Large intestine (tissue), 3 donors: ENCODE results near the gene EIF5A2. TPM values are rescaled to one million over a fixed set of nuclear protein-coding genes. Genes with fewer than 3 reads are reported as not detected.

Source experiments
- DNase-seq, 2 donors: peaks; one replicate each; pipeline versions ENCODE4 v3.0.0 to v3.0.0-alpha.2; 2013
- H3K27ac ChIP-seq: one replicate; pipeline ENCODE4 v1.5.1; 2013; ENCODE audit warnings: low read length
- H3K27me3 ChIP-seq: 2 replicates; pipeline ENCODE4 v1.6.1; 2013; ENCODE audit warnings: low read length; ENCODE audit not compliant: control insufficient read depth, insufficient read depth
- H3K36me3 ChIP-seq: 2 replicates; pipeline ENCODE4 v1.6.1; 2013; ENCODE audit warnings: low read length; ENCODE audit not compliant: control insufficient read depth, insufficient read depth
- H3K4me1 ChIP-seq: one replicate; pipeline ENCODE4 v1.6.1; 2013; ENCODE audit warnings: low read length; ENCODE audit not compliant: control insufficient read depth, insufficient read depth
- H3K4me3 ChIP-seq: one replicate; pipeline ENCODE4 v1.5.1; 2013; ENCODE audit warnings: low read length
- H3K9me3 ChIP-seq: one replicate; pipeline ENCODE4 v1.6.1; 2013; ENCODE audit warnings: mild to moderate bottlenecking, low read depth, low read length, moderate library complexity; ENCODE audit not compliant: control insufficient read depth
- WGBS: methylation state at CpG from one replicate; pipeline ENCODE4 v1.1.5; 2013; ENCODE audit warnings: low lambda C conversion rate; ENCODE audit not compliant: insufficient coverage; 5-methylcytosine and 5-hydroxymethylcytosine counted together
- polyA plus RNA-seq: library from polyadenylated mRNA; unstranded; fragments of 120-200 nt; gene quantifications from one replicate; pipeline ENCODE4 v1.2.1, GENCODE V29; 2013

The EIF5A2 gene
- polyA plus RNA-seq, 1 donor: 7.1 TPM

- H3K27ac ChIP-seq: no peak overlapping the region
- 93% methylated on average over 4 of the region's 10 CpGs for WGBS
- peaks cover 20% of the 10 kb centered on the region for H3K4me1 ChIP-seq
- no peaks in the 10 kb centered on the region for H3K9me3 ChIP-seq
- no peak for DNase-seq
- H3K4me3 ChIP-seq: no peak overlapping the region
- H3K27me3 ChIP-seq: no peaks in the 10 kb centered on the region
- peaks cover 20% of the 10 kb centered on the region for H3K36me3 ChIP-seq
Observed at GRCh38 chr3:170862618-170863374, 45.6 kb downstream of the EIF5A2 start.

- peaks cover 18% of the 10 kb centered on the region for H3K4me1 ChIP-seq
- H3K27ac ChIP-seq: peak overlapping the region; percentile 20
- H3K4me3 ChIP-seq: no peak overlapping the region
- no peaks in the 10 kb centered on the region for H3K27me3 ChIP-seq
- no CpG with 5 or more reads among the region's 5 CpGs for WGBS
- peak in 1 of 2 donors; percentile 79 for DNase-seq
- H3K36me3 ChIP-seq: no peaks in the 10 kb centered on the region
- no peaks in the 10 kb centered on the region for H3K9me3 ChIP-seq
Observed at GRCh38 chr3:170858599-170858998, 49.8 kb downstream of the EIF5A2 start.

GRCh38 chr3:170852324-170852723 is 56.1 kb downstream of the EIF5A2 start:
- 60% methylated on average over 3 of the region's 4 CpGs for WGBS
- peaks cover 5% of the 10 kb centered on the region for H3K4me1 ChIP-seq
- DNase-seq: no peak
- no peak overlapping the region for H3K27ac ChIP-seq
- H3K4me3 ChIP-seq: no peak overlapping the region
- H3K9me3 ChIP-seq: no peaks in the 10 kb centered on the region
- no peaks in the 10 kb centered on the region for H3K36me3 ChIP-seq
- no peaks in the 10 kb centered on the region for H3K27me3 ChIP-seq

- no CpG with 5 or more reads among the region's 2 CpGs for WGBS
- Histone ChIP-seq H3K4me1 (no peaks in the 10 kb centered on the region), H3K27me3 (no peaks in the 10 kb centered on the region), H3K4me3 (no peak overlapping the region), H3K9me3 (no peaks in the 10 kb centered on the region), H3K36me3 (no peaks in the 10 kb centered on the region), H3K27ac (no peak overlapping the region)
- no peak for DNase-seq
Observed at GRCh38 chr3:170848292-170848917, 60.0 kb downstream of the EIF5A2 start.

- Histone ChIP-seq H3K4me1 (no peaks in the 10 kb centered on the region), H3K27me3 (no peaks in the 10 kb centered on the region), H3K36me3 (no peaks in the 10 kb centered on the region), H3K4me3 (no peak overlapping the region), H3K27ac (no peak overlapping the region), H3K9me3 (no peaks in the 10 kb centered on the region)
- DNase-seq: no peak
Observed at GRCh38 chr3:170844377-170844776, 64.1 kb downstream of the EIF5A2 start.

GRCh38 chr3:170840291-170840859 is 68.1 kb downstream of the EIF5A2 start:
- no peak for DNase-seq
- no peaks in the 10 kb centered on the region for H3K36me3 ChIP-seq
- WGBS: no CpG with 5 or more reads among the region's 2 CpGs
- no peaks in the 10 kb centered on the region for H3K9me3 ChIP-seq
- no peak overlapping the region for H3K27ac ChIP-seq
- H3K27me3 ChIP-seq: no peaks in the 10 kb centered on the region
- H3K4me1 ChIP-seq: no peaks in the 10 kb centered on the region
- H3K4me3 ChIP-seq: no peak overlapping the region

- Histone ChIP-seq H3K4me3 (no peak overlapping the region), H3K27ac (no peak overlapping the region), H3K9me3 (no peaks in the 10 kb centered on the region), H3K27me3 (no peaks in the 10 kb centered on the region), H3K4me1 (no peaks in the 10 kb centered on the region), H3K36me3 (no peaks in the 10 kb centered on the region)
- 78% methylated on average over 1 of the region's 3 CpGs for WGBS
- no peak for DNase-seq
Observed at GRCh38 chr3:170839518-170840100, 68.8 kb downstream of the EIF5A2 start.

Other genes starting within 250 kb of the EIF5A2 start
- 94.4 TPM for gene RPL22L1, start 38.4 kb downstream of the EIF5A2 start, polyA plus RNA-seq
- 202 TPM for gene SLC2A2, start 118.1 kb upstream of the EIF5A2 start, polyA plus RNA-seq